ENCODE measurements around the gene MGA. TPM values are rescaled to one million over a fixed set of nuclear protein-coding genes. Genes with fewer than 3 reads are reported as not detected.

The MGA gene
- total and polyA plus RNA-seq, 2 experiments from 2014 or later = 42.6 to 58.9 TPM

DNA sequence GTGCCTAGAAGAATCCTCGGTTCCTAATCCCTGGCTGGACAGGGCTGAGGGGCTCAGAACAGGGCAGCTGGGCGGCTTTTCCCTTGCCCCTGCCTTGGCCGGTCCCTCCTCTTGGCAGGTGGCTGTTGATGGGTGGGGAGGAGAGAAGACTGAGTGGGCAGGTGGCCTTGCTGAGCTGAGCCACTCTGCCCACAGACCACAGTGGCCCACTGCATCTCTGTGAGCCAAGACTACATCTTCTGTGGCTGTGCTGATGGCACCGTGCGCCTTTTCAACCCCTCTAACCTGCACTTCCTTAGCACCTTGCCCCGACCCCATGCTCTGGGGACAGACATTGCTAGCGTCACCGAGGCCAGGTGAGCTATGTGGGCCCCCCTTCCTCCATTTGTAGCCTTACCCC is 153.2 kb downstream of the MGA start:
- TF ChIP-seq, protein P1, sequence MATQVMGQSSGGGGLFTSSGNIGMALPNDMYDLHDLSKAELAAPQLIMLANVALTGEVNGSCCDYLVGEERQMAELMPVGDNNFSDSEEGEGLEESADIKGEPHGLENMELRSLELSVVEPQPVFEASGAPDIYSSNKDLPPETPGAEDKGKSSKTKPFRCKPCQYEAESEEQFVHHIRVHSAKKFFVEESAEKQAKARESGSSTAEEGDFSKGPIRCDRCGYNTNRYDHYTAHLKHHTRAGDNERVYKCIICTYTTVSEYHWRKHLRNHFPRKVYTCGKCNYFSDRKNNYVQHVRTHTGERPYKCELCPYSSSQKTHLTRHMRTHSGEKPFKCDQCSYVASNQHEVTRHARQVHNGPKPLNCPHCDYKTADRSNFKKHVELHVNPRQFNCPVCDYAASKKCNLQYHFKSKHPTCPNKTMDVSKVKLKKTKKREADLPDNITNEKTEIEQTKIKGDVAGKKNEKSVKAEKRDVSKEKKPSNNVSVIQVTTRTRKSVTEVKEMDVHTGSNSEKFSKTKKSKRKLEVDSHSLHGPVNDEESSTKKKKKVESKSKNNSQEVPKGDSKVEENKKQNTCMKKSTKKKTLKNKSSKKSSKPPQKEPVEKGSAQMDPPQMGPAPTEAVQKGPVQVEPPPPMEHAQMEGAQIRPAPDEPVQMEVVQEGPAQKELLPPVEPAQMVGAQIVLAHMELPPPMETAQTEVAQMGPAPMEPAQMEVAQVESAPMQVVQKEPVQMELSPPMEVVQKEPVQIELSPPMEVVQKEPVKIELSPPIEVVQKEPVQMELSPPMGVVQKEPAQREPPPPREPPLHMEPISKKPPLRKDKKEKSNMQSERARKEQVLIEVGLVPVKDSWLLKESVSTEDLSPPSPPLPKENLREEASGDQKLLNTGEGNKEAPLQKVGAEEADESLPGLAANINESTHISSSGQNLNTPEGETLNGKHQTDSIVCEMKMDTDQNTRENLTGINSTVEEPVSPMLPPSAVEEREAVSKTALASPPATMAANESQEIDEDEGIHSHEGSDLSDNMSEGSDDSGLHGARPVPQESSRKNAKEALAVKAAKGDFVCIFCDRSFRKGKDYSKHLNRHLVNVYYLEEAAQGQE (IDR thresholded peaks at IDR 0.05; ENCODE audit: unreplicated experiment) = no peak
- no peak for TF ChIP-seq STAT1 (IDR thresholded peaks at IDR 0.05; ENCODE audit: unreplicated experiment)
- no peak for TF ChIP-seq ZNF331 (CRISPR knock-in tag; IDR thresholded peaks at IDR 0.05; ENCODE audit: low read depth)
- no peak for TF ChIP-seq NANOG (IDR thresholded peaks at IDR 0.05; ENCODE audit: borderline replicate concordance)
- TF ChIP-seq, protein P2, sequence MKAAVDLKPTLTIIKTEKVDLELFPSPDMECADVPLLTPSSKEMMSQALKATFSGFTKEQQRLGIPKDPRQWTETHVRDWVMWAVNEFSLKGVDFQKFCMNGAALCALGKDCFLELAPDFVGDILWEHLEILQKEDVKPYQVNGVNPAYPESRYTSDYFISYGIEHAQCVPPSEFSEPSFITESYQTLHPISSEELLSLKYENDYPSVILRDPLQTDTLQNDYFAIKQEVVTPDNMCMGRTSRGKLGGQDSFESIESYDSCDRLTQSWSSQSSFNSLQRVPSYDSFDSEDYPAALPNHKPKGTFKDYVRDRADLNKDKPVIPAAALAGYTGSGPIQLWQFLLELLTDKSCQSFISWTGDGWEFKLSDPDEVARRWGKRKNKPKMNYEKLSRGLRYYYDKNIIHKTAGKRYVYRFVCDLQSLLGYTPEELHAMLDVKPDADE (IDR thresholded peaks at IDR 0.05) = no peak
- TF ChIP-seq EZH2phosphoT487 (IDR thresholded peaks at IDR 0.05; ENCODE audit: unreplicated experiment) = no peak
- no peak for TF ChIP-seq CREB1 (CRISPR knock-in tag; IDR thresholded peaks at IDR 0.05; ENCODE audit: low read depth)
- no peak for TF ChIP-seq POLR2AphosphoS5 (IDR thresholded peaks at IDR 0.05; ENCODE audit: low read depth)
- no peak for TF ChIP-seq JUNB (IDR thresholded peaks at IDR 0.05; ENCODE audit: unreplicated experiment)
- TF ChIP-seq, protein P3, sequence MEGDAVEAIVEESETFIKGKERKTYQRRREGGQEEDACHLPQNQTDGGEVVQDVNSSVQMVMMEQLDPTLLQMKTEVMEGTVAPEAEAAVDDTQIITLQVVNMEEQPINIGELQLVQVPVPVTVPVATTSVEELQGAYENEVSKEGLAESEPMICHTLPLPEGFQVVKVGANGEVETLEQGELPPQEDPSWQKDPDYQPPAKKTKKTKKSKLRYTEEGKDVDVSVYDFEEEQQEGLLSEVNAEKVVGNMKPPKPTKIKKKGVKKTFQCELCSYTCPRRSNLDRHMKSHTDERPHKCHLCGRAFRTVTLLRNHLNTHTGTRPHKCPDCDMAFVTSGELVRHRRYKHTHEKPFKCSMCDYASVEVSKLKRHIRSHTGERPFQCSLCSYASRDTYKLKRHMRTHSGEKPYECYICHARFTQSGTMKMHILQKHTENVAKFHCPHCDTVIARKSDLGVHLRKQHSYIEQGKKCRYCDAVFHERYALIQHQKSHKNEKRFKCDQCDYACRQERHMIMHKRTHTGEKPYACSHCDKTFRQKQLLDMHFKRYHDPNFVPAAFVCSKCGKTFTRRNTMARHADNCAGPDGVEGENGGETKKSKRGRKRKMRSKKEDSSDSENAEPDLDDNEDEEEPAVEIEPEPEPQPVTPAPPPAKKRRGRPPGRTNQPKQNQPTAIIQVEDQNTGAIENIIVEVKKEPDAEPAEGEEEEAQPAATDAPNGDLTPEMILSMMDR (conservative IDR thresholded peaks at IDR 0.05; ENCODE audit: low read depth in 2 of 2) = no peak
- H3K4me3 Mint-ChIP-seq = no peak overlapping the region
- no peak overlapping the region for H3K27ac ChIP-seq (ENCODE audit: low read depth)
- no peaks in the 10 kb centered on the region; the same call in 2 of the 3 replicates for H3K9me3 Mint-ChIP-seq
- H3K27me3 ChIP-seq (ENCODE audit: insufficient read depth) = no peaks in the 10 kb centered on the region
- no peaks in the 10 kb centered on the region for H3F3A ChIP-seq (replicated peaks; ENCODE audit: low read depth)
- H3K4me2 ChIP-seq = no peak overlapping the region
- no peaks in the 10 kb centered on the region for H3K79me2 ChIP-seq (replicated peaks; ENCODE audit: insufficient read depth)
- no peaks in the 10 kb centered on the region for H3K36me3 ChIP-seq (ENCODE audit: insufficient read depth)
- peaks cover 9% of the 10 kb centered on the region; the same call in 2 of the 3 replicates for H3K4me1 Mint-ChIP-seq
- H4K20me1 ChIP-seq (replicated peaks; ENCODE audit: insufficient read depth) = no peaks in the 10 kb centered on the region
- DNase-seq (ENCODE audit: low spot score) (no peak), ATAC-seq (no peak)
- H3K4me1 ChIP-seq (ENCODE audit: insufficient read depth) = no peaks in the 10 kb centered on the region
- no peaks in the 10 kb centered on the region for H3K9me2 ChIP-seq (ENCODE audit: insufficient read depth)
- no peaks in the 10 kb centered on the region; the same call in 2 of the 3 replicates for H3K36me3 Mint-ChIP-seq (ENCODE audit: low read depth)
- H3K27me3 Mint-ChIP-seq (ENCODE audit: insufficient read depth, low read depth, poor library complexity) = peaks cover 4% of the 10 kb centered on the region
- peak overlapping the region; percentile 60 for H3K27ac Mint-ChIP-seq
- H2AFZ ChIP-seq = no peak overlapping the region
- no peak overlapping the region for H3K4me3 ChIP-seq
